Trophoblast cell (in vitro differentiated cells and primary cell): ENCODE measurements around the gene METAP1D.

ENCODE experiments used
- DNase-seq, 2 donors: peaks; one replicate each; pipeline ENCODE4 v3.0.0-alpha.2; 2016
- H2AFZ ChIP-seq: 2 replicates; pipeline ENCODE4 v1.6.1; 2013; ENCODE audit warnings: low read length, moderate library complexity, mild to moderate bottlenecking; ENCODE audit not compliant: insufficient read depth, poor library complexity
- H2AK5ac ChIP-seq: 2 replicates; pipeline ENCODE4 v1.6.1; 2013; ENCODE audit warnings: mild to moderate bottlenecking, low read length
- H2BK120ac ChIP-seq: 2 replicates; pipeline ENCODE4 v1.6.1; 2013; ENCODE audit warnings: low read length, mild to moderate bottlenecking, moderate library complexity; ENCODE audit not compliant: insufficient read depth, poor library complexity
- H2BK12ac ChIP-seq: 2 replicates; pipeline ENCODE4 v1.6.1; 2013; ENCODE audit warnings: mild to moderate bottlenecking, low read length, moderate library complexity
- H2BK5ac ChIP-seq: 2 replicates; pipeline ENCODE4 v1.6.1; 2013; ENCODE audit warnings: low read length, low read depth, moderate library complexity, mild to moderate bottlenecking; ENCODE audit not compliant: poor library complexity
- H3K14ac ChIP-seq: 2 replicates; pipeline ENCODE4 v1.6.1; 2013; ENCODE audit warnings: mild to moderate bottlenecking, low read length
- H3K18ac ChIP-seq: 2 replicates; pipeline ENCODE4 v1.6.1; 2013; ENCODE audit warnings: mild to moderate bottlenecking, low read length
- H3K23ac ChIP-seq: 2 replicates; pipeline ENCODE4 v1.6.1; 2013; ENCODE audit warnings: low read length
- H3K27ac ChIP-seq: 2 replicates; pipeline ENCODE4 v1.5.1; 2013; ENCODE audit warnings: low read depth, mild to moderate bottlenecking, inconsistent platforms, low read length, moderate library complexity
- H3K27me3 ChIP-seq: 2 replicates; pipeline ENCODE4 v1.6.1; 2013; ENCODE audit warnings: inconsistent platforms, mild to moderate bottlenecking, low read length, moderate library complexity; ENCODE audit not compliant: insufficient read depth
- H3K36me3 ChIP-seq, 2 experiments: 1 replicate in 1 of 2; 2 replicates in 1 of 2; pipeline ENCODE4 v1.6.1; 2013; ENCODE audit warnings: low read length in 2 of 2, mild to moderate bottlenecking in 2 of 2, moderate library complexity in 1 of 2; ENCODE audit not compliant: insufficient read depth in 2 of 2, control insufficient read depth in 1 of 2
- H3K4ac ChIP-seq: 2 replicates; pipeline ENCODE4 v1.6.1; 2013; ENCODE audit warnings: low read depth, mild to moderate bottlenecking, low read length, moderate library complexity
- H3K4me1 ChIP-seq, 2 experiments: 1 replicate in 1 of 2; 2 replicates in 1 of 2; pipeline ENCODE4 v1.6.1; 2013; ENCODE audit warnings: low read length in 2 of 2, mild to moderate bottlenecking in 2 of 2, moderate library complexity in 1 of 2; ENCODE audit not compliant: insufficient read depth in 2 of 2, control insufficient read depth in 1 of 2
- H3K4me2 ChIP-seq: 2 replicates; pipeline ENCODE4 v1.6.1; 2013; ENCODE audit warnings: inconsistent platforms, mild to moderate bottlenecking, low read length, moderate library complexity
- H3K4me3 ChIP-seq: 2 replicates; pipeline ENCODE4 v1.5.1; 2013; ENCODE audit warnings: mild to moderate bottlenecking, low read depth, low read length, inconsistent platforms
- H3K79me1 ChIP-seq: one replicate; pipeline ENCODE4 v1.6.1; 2013; ENCODE audit warnings: low read length
- H3K79me2 ChIP-seq: 2 replicates; pipeline ENCODE4 v1.6.1; 2013; ENCODE audit warnings: low read length, mild to moderate bottlenecking; ENCODE audit not compliant: control insufficient read depth, insufficient read depth, poor library complexity
- H3K9ac ChIP-seq: 2 replicates; pipeline ENCODE4 v1.6.1; 2013; ENCODE audit warnings: mild to moderate bottlenecking, low read length
- H3K9me3 ChIP-seq: 2 replicates; pipeline ENCODE4 v1.6.1; 2013; ENCODE audit warnings: low read depth, mild to moderate bottlenecking, control low read depth, inconsistent platforms, low read length; ENCODE audit not compliant: insufficient read depth
- H4K12ac ChIP-seq: 2 replicates; pipeline ENCODE4 v1.6.1; 2013; ENCODE audit warnings: low read depth, mild to moderate bottlenecking, low read length, moderate library complexity
- H4K8ac ChIP-seq: 2 replicates; pipeline ENCODE4 v1.6.1; 2013; ENCODE audit warnings: low read depth, mild to moderate bottlenecking, low read length, moderate library complexity
- H4K91ac ChIP-seq: one replicate; pipeline ENCODE4 v1.6.1; 2013; ENCODE audit warnings: low read depth, mild to moderate bottlenecking, low read length, moderate library complexity
- WGBS: extraction: QIAGEN DNeasy Blood & Tissue Kit; methylation state at CpG from one replicate; pipeline ENCODE4 v1.1.7; 2013; ENCODE audit warnings: missing lambda C conversion rate; ENCODE audit not compliant: insufficient read length, insufficient coverage; ENCODE audit errors: extremely low coverage; 5-methylcytosine and 5-hydroxymethylcytosine counted together

The METAP1D gene

GRCh38 chr2:172079838-172080640, 80.3 kb downstream of the METAP1D start:
- H3K27me3 ChIP-seq: peaks cover 46% of the 10 kb centered on the region
- H4K8ac ChIP-seq: no peak overlapping the region
- peaks cover 5% of the 10 kb centered on the region for H3K9me3 ChIP-seq
- peaks cover 0 to 19% of the 10 kb centered on the region in 2 experiments for H3K4me1 ChIP-seq
- no peak overlapping the region for H2BK120ac ChIP-seq
- no peak overlapping the region for H3K14ac ChIP-seq
- H3K36me3 ChIP-seq: no peaks in the 10 kb centered on the region
- peaks cover 4% of the 10 kb centered on the region for H3K79me2 ChIP-seq
- no peak for DNase-seq
- WGBS: no CpG with 5 or more reads among the region's 38 CpGs
- H4K12ac ChIP-seq: no peak overlapping the region
- no peak overlapping the region for H3K4ac ChIP-seq
- H2BK12ac ChIP-seq: no peak overlapping the region
- peaks cover 8% of the 10 kb centered on the region for H3K79me1 ChIP-seq
- no peak overlapping the region for H3K4me2 ChIP-seq
- H3K27ac ChIP-seq: no peak overlapping the region
- no peak overlapping the region for H3K18ac ChIP-seq
- H2AK5ac ChIP-seq: no peak overlapping the region
- H2AFZ ChIP-seq: no peak overlapping the region
- H3K9ac ChIP-seq: no peak overlapping the region
- H3K4me3 ChIP-seq: no peak overlapping the region
- no peak overlapping the region for H2BK5ac ChIP-seq
- no peak overlapping the region for H3K23ac ChIP-seq
- no peak overlapping the region for H4K91ac ChIP-seq

DNA sequence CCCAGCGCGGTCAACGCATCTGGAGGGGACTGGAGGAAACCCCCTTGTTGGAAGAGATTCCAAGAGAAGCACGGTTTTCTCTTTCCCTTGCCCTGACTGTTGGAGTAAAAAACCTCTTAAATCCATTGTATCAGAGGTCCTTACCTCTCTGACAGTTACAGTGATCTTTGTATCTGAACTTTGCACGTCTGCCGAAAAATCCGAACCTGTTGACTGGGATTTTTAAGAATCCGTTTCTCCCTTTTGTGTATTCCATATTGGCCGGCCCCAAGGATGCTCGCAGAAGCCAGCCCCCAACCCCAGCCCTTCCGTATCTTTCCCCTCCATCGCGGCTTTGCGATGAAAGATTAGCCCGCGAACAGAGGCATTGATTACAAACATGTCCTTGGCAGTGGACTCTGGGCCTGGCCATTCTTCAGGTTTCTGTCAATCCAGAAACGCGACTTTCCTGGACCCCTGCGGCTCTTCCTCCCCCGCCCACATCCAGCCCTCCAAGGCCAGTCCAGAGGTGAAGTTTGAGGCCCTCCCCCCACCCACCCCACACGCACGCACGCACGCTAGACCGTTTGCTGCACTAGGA, 81.0 kb downstream of the METAP1D start:
- Histone ChIP-seq H3K9ac (no peak overlapping the region), H3K36me3 (no peaks in the 10 kb centered on the region), H4K12ac (no peak overlapping the region), H3K4ac (no peak overlapping the region), H3K4me3 (no peak overlapping the region), H2BK12ac (no peak overlapping the region), H3K79me2 (peaks cover 4% of the 10 kb centered on the region), H3K9me3 (peaks cover 7% of the 10 kb centered on the region), H3K14ac (no peak overlapping the region), H4K91ac (no peak overlapping the region), H3K27me3 (peaks cover 46% of the 10 kb centered on the region), H2BK5ac (no peak overlapping the region), H3K27ac (no peak overlapping the region), H2BK120ac (no peak overlapping the region), H4K8ac (no peak overlapping the region), H3K79me1 (peaks cover 11% of the 10 kb centered on the region), H2AK5ac (no peak overlapping the region), H3K4me1 (peaks cover 0 to 22% of the 10 kb centered on the region in 2 experiments), H3K23ac (no peak overlapping the region), H3K18ac (no peak overlapping the region), H2AFZ (no peak overlapping the region), H3K4me2 (peak overlapping the region; percentile 45)
- no peak for DNase-seq
- no CpG with 5 or more reads among the region's 25 CpGs for WGBS

DNA sequence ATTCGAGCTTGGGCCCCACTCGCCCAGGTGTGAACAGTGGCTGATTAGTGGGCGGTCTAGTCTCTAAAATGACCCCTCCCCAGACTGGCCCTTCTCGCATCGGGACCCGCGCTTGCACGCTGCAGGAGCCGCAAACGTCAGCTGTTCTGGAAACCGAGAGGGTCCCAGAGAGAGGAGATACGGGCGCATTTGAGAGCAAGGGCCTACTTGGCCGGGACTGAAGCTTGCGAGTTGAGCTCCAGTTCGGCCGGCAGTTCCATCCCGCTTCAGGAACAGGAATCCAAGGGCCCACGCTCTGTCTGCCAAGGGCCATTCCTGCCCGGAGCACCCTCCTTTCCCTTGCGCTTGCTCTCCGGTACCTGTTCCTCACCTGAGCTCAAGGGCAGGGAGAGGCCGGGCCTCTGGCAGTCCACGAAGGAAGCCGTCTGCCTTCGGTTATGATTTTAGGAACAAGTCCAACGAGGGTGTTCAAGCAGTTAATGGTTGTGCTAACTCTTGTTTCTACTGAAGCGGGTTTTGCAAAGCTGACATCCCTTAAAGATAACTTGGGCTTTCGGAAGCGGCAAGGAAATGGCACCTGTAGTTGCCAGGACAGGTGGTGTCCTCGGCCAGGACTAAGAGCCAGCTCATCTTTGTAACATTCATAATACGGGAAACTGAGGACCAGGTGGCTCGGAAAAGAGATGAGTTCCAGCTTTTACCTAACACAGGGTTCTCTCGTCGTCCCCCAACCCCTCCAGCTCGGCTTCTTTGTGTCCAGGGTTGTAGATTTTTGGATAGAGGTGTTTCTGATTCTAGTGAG, 81.7 kb downstream of the METAP1D start:
- Histone ChIP-seq H3K9ac (no peak overlapping the region), H4K12ac (no peak overlapping the region), H2BK5ac (no peak overlapping the region), H2AFZ (no peak overlapping the region), H3K4me2 (peak overlapping the region; percentile 45), H3K23ac (no peak overlapping the region), H3K79me2 (peaks cover 6% of the 10 kb centered on the region), H2BK12ac (no peak overlapping the region), H4K91ac (no peak overlapping the region), H3K4me1 (peaks cover 0 to 24% of the 10 kb centered on the region in 2 experiments), H3K27me3 (peaks cover 46% of the 10 kb centered on the region), H3K36me3 (no peaks in the 10 kb centered on the region), H4K8ac (no peak overlapping the region), H3K27ac (no peak overlapping the region), H3K79me1 (peaks cover 14% of the 10 kb centered on the region), H3K4ac (no peak overlapping the region), H3K14ac (no peak overlapping the region), H2AK5ac (no peak overlapping the region), H3K4me3 (no peak overlapping the region), H2BK120ac (no peak overlapping the region), H3K9me3 (peaks cover 7% of the 10 kb centered on the region), H3K18ac (no peak overlapping the region)
- WGBS: no CpG with 5 or more reads among the region's 36 CpGs
- no peak for DNase-seq

- peak overlapping the region; percentile 43 for H3K4me2 ChIP-seq
- peaks cover 2 to 25% of the 10 kb centered on the region in 2 experiments for H3K4me1 ChIP-seq
- H4K8ac ChIP-seq: no peak overlapping the region
- no CpG with 5 or more reads among the region's 14 CpGs for WGBS
- no peak overlapping the region for H3K14ac ChIP-seq
- peaks cover 9% of the 10 kb centered on the region for H3K79me2 ChIP-seq
- H3K79me1 ChIP-seq: peaks cover 23% of the 10 kb centered on the region
- peaks cover 50% of the 10 kb centered on the region for H3K27me3 ChIP-seq
- no peak overlapping the region for H2BK120ac ChIP-seq
- no peak overlapping the region for H4K91ac ChIP-seq
- H3K4me3 ChIP-seq: no peak overlapping the region
- no peak overlapping the region for H2BK5ac ChIP-seq
- DNase-seq: no peak
- no peaks in the 10 kb centered on the region for H3K36me3 ChIP-seq
- H3K9ac ChIP-seq: no peak overlapping the region
- H3K9me3 ChIP-seq: peaks cover 7% of the 10 kb centered on the region
- H2AFZ ChIP-seq: no peak overlapping the region
- no peak overlapping the region for H2AK5ac ChIP-seq
- no peak overlapping the region for H3K18ac ChIP-seq
- no peak overlapping the region for H2BK12ac ChIP-seq
- H4K12ac ChIP-seq: no peak overlapping the region
- H3K27ac ChIP-seq: no peak overlapping the region
- H3K4ac ChIP-seq: no peak overlapping the region
- H3K23ac ChIP-seq: peak overlapping the region; percentile 20
Observed at GRCh38 chr2:172082105-172082943, 82.6 kb downstream of the METAP1D start.
